Panc1 (cell line): ENCODE results near the gene FAM81A.

ENCODE experiments used
- POLR2AphosphoS5 ChIP-seq: IDR thresholded peaks from 2 replicates; pipeline ENCODE4 v1.6.1; 2012; ENCODE audit warnings: mild to moderate bottlenecking, low read depth, low read length, moderate library complexity
- TF ChIP-seq, protein P1 (sequence below): fragments of 450-650 bp; IDR thresholded peaks from 2 replicates; pipeline ENCODE4 v1.5.1; 2017; ENCODE audit warnings: mild to moderate bottlenecking

- TF ChIP-seq, protein P1, sequence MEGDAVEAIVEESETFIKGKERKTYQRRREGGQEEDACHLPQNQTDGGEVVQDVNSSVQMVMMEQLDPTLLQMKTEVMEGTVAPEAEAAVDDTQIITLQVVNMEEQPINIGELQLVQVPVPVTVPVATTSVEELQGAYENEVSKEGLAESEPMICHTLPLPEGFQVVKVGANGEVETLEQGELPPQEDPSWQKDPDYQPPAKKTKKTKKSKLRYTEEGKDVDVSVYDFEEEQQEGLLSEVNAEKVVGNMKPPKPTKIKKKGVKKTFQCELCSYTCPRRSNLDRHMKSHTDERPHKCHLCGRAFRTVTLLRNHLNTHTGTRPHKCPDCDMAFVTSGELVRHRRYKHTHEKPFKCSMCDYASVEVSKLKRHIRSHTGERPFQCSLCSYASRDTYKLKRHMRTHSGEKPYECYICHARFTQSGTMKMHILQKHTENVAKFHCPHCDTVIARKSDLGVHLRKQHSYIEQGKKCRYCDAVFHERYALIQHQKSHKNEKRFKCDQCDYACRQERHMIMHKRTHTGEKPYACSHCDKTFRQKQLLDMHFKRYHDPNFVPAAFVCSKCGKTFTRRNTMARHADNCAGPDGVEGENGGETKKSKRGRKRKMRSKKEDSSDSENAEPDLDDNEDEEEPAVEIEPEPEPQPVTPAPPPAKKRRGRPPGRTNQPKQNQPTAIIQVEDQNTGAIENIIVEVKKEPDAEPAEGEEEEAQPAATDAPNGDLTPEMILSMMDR: no peak
- TF ChIP-seq POLR2AphosphoS5: no peak
Measured at GRCh38 chr15:59436774-59437141, 1.2 kb upstream of the FAM81A start.
